HUDEP-2 (cell line): Measurements from ENCODE around the gene PPP2R5B.

Experiments used
- DNase-seq, 76 experiments: peaks; one replicate each; lab custom pipeline; 2025; ENCODE audit not compliant: unreplicated experiment in 76 of 76; lab: John Stamatoyannopoulos, UW

The PPP2R5B gene

DNA sequence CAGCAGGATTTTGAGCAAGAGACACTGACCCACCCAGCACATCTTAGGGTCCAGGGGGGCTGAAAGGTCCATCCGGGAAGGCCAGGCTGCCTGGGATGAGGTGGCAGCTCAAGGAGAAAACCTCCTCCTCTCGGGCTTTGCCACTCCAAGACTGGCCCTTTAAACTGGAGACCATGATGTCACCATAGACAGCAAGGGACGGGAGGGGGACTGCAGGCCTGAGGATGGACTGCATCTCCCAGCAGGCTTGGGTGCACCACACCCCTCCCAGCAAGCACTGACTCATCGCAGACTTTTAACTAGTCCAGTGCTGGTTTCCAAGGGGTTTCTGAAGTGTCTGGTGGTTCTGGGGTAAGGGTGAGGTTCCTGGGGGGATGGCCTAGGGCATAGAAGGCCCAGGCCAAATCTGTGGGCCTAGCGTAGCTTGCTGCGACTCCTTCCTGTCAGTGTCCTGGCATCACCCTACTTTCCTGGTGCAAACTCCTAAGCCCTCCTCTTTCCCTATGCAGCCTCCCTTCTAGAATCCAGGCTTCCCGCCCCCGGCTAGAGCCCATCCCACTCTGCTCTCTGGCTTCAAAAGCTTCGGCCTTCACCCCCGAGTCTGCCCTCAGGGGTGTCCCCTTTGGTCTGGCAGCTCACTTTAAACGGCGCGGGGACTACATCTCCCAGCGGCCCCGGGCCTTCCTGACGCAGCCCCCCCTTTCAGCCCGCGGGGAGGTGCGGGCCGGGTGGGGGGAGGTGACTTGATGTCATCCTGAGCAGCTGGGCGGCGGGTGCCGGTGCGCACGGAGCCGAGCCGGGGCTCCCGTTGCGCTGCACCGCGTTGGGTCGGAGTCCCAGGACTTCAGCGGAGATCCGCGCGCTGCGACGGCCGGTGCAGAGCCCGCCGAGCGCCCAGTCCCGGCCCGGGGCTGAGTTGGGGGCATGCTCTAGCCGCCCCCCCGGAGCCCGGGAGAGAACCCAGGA is at the start of gene PPP2R5B:
TSS of gene PPP2R5B (plus strand) at position 746 of the 966 bp plus-strand sequence. CDS start 1,046 bp downstream, outside the sequence.
- DNase-seq, result peak in 73 of 76 experiments; percentile 52 to 89 (median 78)

- no peak for DNase-seq
Measured at GRCh38 chr11:64875369-64876228, 48.9 kb upstream of the PPP2R5B start.

DNA sequence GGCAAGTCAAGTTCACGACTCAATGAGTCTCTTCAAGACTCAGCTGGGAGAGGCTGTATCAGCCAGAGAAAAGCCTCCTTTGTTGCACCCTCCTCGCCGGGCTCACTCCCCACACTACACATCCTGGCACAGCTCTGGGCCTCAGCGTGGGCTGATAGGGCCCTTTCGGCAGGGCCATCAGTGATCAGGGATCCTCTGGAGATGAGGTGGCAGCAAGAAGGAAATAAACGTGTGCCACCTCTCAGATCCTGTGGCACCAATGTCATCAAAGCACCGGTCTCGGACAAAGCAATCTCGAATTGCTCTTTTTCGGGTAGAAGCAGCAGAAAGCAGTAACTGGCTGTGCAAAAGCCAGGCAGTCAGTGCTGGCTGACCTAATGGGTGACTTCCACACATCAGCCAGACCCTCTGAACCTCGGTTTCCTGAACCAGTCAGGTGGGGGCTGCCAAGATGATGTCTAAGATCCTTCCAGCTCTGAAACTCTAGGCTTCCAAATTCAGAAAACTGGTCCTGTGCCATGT is 48.2 kb upstream of the PPP2R5B start:
- DNase-seq, result no peak

DNA sequence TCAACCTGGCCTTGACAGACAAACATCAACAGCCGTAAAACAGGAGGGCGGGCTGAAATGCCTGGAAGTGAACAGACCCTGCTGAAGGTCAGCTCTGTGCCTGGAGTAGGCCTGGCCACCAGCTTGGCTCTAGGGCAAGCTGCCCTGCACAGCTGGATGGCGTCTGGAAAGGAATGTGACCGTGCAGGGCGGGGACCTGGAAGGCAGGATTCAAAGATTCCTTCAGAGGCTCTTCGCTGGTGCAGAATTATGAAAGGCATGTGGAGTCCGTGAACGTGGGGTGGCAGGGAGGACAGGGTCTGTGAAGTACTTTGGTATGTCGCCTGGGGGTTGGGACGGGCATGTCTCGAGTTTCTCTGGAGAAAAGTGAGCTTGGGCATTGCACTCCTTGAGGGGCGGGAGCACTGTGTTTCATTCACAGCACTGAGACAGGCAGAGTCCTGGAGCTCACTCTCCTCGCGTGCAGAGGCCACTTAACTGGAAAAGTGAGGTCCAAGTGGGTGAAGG is 47.6 kb upstream of the PPP2R5B start:
- no peak for DNase-seq

GRCh38 chr11:64877390-64878222 is 46.9 kb upstream of the PPP2R5B start:
- DNase-seq, result no peak

- DNase-seq, result peak in 6 of 76 experiments; percentile 42 to 61 (median 54)
Measured at GRCh38 chr11:64878223-64878493, 46.3 kb upstream of the PPP2R5B start.

- peak in 75 of 76 experiments; percentile 58 to 99 (median 98) for DNase-seq
Measured at GRCh38 chr11:64878494-64879243, 45.8 kb upstream of the PPP2R5B start, which contains the start of gene EHD1. TSS of gene EHD1 (minus strand) at chr11:64878621. CDS start at chr11:64878464, 157 bp downstream.

GRCh38 chr11:64879244-64879900 is 45.1 kb upstream of the PPP2R5B start:
- DNase-seq, result no peak

GRCh38 chr11:64880240-64881001 is 44.1 kb upstream of the PPP2R5B start:
- no peak for DNase-seq

DNA sequence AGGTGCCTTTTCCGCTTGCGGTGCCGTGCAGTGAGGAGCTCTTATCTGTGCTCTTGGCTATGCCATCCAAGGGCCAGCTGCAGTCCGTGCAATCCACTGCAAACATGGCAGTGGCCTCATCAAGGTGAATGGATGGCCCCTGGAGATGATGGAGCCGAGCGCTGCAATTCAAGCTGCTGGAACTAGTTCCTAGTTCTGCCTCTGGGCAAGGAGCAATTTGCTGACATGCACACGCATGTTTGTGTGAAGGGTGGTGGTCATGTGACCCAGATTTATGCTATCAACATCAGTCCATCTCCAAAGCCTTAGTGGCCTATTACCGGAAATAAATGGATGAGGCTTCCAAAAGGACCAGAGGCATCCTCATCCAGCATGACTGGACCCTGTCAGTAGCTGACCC is 43.0 kb upstream of the PPP2R5B start:
- no peak for DNase-seq

DNA sequence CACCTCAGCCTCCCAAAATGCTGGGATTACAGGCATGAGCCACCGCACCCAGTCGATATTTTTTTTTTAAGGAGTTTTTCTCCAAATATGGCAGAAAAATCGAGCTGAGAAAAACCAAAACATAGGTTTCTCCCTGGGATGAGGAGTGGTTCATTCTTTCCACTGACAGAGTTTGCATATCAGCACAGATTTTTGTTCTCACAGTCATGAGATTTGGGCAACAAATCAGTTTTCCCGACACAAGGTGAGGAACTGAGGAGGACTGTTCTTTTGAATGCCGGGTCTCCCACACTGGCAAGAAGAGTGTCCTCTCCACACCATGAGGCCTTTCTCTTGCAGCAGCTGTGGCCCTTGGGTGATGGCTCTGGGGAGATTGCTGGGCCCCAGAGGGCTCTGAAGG is 42.2 kb upstream of the PPP2R5B start:
- no peak for DNase-seq

DNA sequence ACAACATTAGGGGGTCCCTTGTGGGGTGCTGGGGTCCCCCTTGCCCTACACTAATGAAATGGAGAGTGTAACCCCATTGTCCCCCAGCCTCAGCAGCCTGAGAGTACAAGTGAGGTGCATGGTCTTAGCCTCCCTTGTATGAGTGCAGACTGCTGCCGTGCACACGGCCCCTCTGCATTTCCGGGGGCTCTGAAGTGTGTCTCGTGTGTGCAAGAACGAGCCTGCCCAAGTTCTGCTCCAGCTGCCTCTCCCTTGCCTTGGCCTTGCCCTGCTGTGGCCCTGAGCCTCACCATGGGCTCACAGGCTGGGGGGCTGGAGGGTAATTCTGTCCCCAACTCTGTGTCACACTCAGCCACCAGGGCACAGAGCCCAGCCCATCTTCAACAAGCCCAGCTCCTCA is 40.9 kb upstream of the PPP2R5B start:
- no peak for DNase-seq

GRCh38 chr11:64884019-64884418 is 40.5 kb upstream of the PPP2R5B start:
- no peak for DNase-seq

DNA sequence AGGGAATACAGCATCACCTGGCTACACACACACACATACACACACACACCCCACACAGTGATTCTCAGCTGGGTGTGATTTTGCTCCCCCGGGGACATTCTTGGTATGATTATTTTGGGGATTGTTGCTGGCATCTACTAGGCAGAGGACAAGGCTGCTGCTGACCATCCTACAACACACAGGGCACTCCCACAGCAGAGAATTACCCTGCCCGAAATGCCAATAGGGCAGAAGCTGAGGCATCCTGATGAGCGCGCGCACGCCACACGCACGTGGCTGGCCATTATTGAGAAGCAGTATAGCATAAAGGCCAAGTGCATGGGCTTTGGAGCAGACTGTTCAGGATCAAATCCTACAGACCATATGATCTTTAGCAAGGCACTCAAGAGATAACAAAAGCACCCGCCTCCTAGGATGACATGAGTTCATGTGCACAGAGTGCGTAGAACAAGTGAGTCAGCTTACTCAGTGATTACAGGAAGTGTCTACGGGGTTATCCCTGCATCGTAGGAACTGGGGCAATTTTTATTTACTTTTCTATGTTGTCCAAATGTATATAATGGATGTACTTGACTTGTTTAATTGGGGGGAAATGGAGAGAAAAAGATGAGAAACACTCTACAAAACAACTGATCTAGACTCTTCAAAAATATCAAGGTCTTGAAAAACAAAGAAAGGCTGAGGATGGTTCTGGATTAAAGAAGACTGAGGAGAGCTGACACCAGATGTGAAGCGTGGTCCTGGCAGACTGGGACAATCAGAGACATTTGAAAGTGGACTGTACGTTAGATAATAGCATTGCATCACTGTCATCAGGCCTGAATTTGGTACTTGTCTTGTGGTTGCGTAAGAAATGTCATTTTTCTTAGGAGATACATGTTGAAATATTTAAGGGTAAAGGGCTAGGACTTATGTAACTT is 38.9 kb upstream of the PPP2R5B start:
- peak in 71 of 76 experiments; percentile 22 to 89 (median 68) for DNase-seq

GRCh38 chr11:64887234-64887756 is 37.2 kb upstream of the PPP2R5B start:
- no peak for DNase-seq

DNA sequence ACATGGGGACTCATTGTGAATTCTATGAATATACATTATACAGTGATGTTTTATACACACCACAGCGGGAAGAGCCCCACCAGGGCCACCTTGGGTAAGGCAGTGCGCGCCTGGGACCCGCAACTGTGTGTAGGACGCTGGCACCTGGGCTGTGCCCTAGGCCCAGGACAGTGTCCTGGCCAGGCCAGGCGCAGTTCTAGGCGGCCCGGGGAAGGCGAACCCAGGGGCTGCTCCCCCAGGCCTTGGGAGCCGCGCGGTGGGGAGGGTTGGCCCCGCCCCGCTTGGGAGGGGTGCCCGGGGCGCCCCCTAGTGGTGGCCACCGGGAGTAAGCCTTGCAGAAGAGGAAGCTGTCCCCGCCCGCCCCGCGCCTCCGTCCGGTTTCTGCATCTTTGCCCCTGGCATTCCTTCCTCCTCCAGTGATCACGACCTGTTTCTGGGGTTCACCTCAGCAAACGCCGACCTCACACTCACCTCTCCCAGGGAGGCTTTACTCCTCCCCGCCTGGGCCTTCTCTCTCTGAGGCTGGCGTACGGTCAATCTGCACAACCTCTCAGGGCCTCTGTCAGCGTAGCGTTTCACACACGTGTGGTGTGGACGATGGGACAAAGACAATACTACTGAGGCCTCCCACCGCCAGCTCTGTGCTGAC is 36.6 kb upstream of the PPP2R5B start:
- peak in 70 of 76 experiments; percentile 21 to 89 (median 74) for DNase-seq
